Stimulated activated CD4-positive, alpha-beta T cell treated with anti-CD3 and anti-CD28 coated beads, Interleukin-4, amount 100 ng/mL, for 4 hours (primary cell): ENCODE results near the gene ADRB2.
"Not testable (repeated sequence)": the region's sequence is repeated elsewhere in the genome, so short reads cannot be mapped to it uniquely, and the experiment has no call there.

ENCODE experiments used
- DNase-seq, 2 experiments: peaks; one replicate each; pipeline ENCODE4 v3.0.0-alpha.2; 2020

Gene ADRB2

GRCh38 chr5:148856424-148856823, 30.0 kb downstream of the ADRB2 start:
- no peak for DNase-seq

- DNase-seq, result no peak
Measured at GRCh38 chr5:148857474-148857873, 31.1 kb downstream of the ADRB2 start.

- no peak for DNase-seq
Measured at GRCh38 chr5:148858106-148858505, 31.7 kb downstream of the ADRB2 start.

- no peak for DNase-seq
Measured at GRCh38 chr5:148858547-148858946, 32.1 kb downstream of the ADRB2 start.

- no peak for DNase-seq
Measured at GRCh38 chr5:148859703-148860102, 33.3 kb downstream of the ADRB2 start.

- DNase-seq, result no peak
Measured at GRCh38 chr5:148860599-148860998, 34.2 kb downstream of the ADRB2 start.

- DNase-seq, result no peak
Measured at GRCh38 chr5:148861088-148861487, 34.7 kb downstream of the ADRB2 start.

- DNase-seq, result no peak
Measured at GRCh38 chr5:148861696-148862095, 35.3 kb downstream of the ADRB2 start.

- DNase-seq, result no peak
Measured at GRCh38 chr5:148864113-148864841, 37.9 kb downstream of the ADRB2 start.

GRCh38 chr5:148866024-148866423, 39.6 kb downstream of the ADRB2 start:
- no peak for DNase-seq

- no peak for DNase-seq
Measured at GRCh38 chr5:148873120-148873519, 46.7 kb downstream of the ADRB2 start.

- DNase-seq, result no peak
Measured at GRCh38 chr5:148873690-148874485, 47.5 kb downstream of the ADRB2 start.

- no peak for DNase-seq
Measured at GRCh38 chr5:148875205-148875875, 48.9 kb downstream of the ADRB2 start.

- not testable (repeated sequence) for DNase-seq
Measured at GRCh38 chr5:148877436-148877835, 51.0 kb downstream of the ADRB2 start.
